Activated CD8-positive, alpha-beta memory T cell treated with anti-CD3 and anti-CD28 coated beads, Interleukin-2, amount 50 U/mL, for 1 hour (primary cell): ENCODE results near the gene NPNT.

ENCODE experiments used
- DNase-seq: peaks from one replicate; pipeline ENCODE4 v3.0.0-alpha.2; 2020; ENCODE audit errors: extremely low read depth

Gene NPNT

DNA sequence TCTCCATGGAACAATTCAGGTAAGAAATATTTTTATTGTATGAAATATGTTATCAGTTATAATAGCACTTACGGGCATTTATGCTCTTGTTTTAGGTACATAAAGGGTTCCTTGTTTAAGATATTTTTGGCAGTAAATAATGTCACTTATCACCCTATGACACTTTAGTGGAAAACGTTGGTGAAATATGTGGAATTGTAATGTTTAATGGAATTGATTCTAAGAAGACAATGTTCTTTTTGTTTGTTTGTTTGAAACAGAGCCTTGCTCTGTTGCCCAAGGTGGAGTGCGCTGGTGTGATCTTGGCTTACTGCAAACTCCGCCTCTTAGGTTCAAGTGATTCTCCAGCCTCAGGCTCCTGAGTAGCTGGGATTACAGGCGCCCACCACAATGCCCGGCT, 17.4 kb downstream of the NPNT start:
- DNase-seq: no peak

GRCh38 chr4:105917171-105917685, 22.0 kb downstream of the NPNT start:
- DNase-seq: no peak

- no peak for DNase-seq
These were observed 26.0 kb downstream of the NPNT start for GRCh38 chr4:105921301-105921700.

DNA sequence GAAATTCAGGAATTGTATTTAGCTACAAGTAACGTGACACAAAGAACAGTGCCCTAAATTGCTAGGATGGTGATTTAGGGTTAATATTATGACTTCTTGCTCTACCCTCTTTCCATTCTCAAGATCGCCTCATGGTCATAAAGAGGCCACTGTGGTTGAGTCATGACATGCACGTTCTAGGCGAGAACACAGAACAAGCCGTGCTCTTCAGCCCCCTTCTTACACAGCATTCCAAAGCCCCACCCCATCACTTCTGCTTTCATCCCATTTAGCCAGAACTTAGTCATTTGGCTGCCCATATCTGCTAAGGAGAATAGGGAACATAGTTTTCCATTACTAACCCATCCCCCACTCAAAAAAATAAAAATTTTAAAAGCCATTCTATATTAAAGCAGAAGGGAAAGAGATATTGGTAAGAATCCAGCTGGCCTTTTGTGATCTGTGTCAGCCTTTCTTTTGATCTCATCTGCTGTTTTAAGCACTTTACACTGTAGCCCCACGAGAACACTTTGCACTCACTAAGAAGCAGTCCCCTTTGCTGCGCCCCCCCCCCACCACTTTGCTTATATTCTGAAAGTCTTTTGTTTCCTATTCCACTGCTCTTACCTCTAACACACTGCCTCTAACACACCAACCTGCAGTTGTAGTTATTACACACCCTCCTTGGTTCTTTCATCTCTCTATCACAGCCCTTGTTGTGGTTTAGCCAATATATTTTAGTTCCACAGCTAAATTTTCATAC, 28.4 kb downstream of the NPNT start:
- no peak for DNase-seq

DNA sequence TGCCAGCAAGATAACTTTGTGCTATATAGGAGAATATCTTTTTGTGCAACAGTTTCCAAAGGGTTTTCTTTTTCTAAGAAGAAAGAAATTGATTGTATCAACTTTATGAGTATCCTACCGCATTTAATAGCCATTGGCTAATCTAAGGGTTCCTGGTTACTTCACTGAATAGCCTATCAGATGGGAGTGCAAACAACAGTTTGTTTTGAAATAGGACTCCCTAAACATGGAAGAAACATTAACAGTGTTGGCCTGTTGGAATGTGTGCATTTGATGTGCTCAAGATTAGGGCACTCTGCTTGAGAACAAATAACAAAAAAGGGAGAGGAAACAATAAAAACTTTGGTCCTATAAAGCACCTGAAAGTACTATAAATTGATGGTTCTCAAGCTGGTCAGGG, 29.1 kb downstream of the NPNT start:
- DNase-seq: no peak

- DNase-seq: no peak
These were observed 35.4 kb downstream of the NPNT start for GRCh38 chr4:105930698-105931097.

DNA sequence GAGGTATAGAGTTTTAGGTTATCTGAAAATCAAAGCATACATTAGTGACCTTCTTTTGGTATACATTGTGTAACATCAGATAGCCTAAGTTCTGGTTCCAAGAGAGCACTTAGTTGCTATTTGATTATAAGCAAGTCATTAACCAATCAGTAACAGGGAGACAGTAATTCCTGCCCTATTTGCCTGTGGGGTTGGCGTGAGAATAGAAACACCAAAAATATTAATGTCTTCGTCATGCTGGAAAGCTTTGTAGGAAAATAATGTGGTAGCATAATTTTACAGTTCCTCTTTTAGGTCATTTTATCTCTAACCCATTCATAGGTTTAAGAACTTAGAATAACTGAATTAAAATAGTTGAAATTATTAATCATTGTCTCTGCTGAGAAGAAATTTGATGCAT, 37.8 kb downstream of the NPNT start:
- DNase-seq: no peak

- DNase-seq: no peak
These were observed 39.1 kb downstream of the NPNT start for GRCh38 chr4:105934386-105934785.

- no peak for DNase-seq
These were observed 41.6 kb downstream of the NPNT start for GRCh38 chr4:105936901-105937300.

- no peak for DNase-seq
These were observed 42.5 kb downstream of the NPNT start for GRCh38 chr4:105937759-105938158.

GRCh38 chr4:105943234-105943633, 48.0 kb downstream of the NPNT start:
- no peak for DNase-seq

DNA sequence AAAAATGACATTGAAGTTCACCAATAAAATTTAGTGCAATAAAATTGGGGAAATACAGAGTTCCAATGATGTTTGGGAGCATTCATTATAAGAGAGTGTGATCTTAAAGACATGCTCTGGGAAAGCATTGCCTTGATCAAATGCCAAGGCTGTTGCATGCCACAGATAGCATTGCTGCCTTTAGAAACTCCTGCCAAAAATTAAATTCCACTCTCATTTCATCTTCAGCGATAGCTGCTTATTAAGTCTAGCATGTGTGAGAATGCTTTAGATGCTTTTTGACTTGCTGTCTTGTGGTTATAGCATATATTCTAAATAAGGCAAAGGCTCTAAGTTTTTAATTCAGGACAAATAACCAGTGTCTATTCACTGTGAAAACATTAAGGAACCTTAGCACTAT, 49.3 kb downstream of the NPNT start:
- DNase-seq: no peak

DNA sequence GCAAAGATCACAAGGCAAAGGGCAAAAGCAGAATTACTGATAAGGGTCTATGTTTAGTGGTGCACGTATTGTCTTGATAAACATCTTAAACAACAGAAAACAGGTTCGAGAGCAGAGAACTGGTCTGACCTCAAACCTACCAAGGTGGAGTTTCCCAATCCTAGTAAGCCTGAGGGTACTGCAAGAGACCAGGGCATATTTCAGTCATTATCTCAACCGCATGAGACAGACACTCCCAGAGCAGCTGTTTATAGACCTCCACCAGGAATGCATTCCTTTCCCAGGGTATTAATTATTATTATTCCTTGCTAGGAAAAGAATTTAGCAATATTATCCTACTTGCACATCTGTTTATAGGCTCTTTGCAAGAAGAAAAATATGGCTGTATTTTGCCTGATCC, 51.5 kb downstream of the NPNT start:
- no peak for DNase-seq

- DNase-seq: no peak
These were observed 55.4 kb downstream of the NPNT start for GRCh38 chr4:105950701-105951100.

GRCh38 chr4:105951198-105951597, 55.9 kb downstream of the NPNT start:
- no peak for DNase-seq

DNA sequence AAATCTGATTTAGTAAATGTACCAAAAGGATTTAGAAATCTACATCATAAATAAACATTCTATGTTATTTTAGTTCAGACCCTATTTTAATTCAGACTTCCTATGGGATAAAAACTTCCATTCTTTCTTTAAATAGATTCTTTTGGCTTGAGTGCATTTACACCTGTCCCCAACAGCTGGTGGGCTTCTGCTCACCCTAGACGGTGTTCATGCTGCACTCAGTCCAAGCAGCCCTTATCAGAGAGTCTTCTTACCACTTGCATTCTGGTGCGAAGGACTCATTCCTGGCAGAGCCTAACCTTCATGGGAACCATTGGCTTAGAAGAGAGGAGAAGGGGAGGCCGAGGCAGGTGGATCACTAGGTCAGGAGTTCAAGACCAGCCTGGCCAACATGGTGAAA, 57.3 kb downstream of the NPNT start:
- no peak for DNase-seq

DNA sequence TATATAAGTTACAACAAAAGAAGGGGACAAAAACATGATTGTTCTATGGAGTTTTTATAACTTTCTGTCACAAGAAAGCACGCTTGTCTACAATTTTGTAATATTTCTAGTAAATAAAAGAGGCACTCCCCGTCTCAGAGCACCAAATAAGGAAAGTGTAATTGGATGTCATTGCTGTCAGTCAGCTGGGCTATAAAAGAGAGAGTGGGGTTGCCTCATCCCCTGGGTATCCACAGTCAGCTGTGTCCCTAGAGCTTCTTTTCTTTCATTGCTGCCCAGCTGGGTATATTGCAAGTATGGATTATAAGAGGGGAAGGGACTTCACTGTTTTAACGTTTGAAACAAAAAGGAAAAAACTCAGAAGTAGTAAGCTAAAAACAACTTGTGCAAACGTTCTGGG, 61.3 kb downstream of the NPNT start:
- DNase-seq: no peak

GRCh38 chr4:105957680-105958079, 62.4 kb downstream of the NPNT start:
- no peak for DNase-seq

- no peak for DNase-seq
These were observed 68.5 kb downstream of the NPNT start for GRCh38 chr4:105963461-105964400.

GRCh38 chr4:105965183-105965800, 70.0 kb downstream of the NPNT start:
- no peak for DNase-seq

DNA sequence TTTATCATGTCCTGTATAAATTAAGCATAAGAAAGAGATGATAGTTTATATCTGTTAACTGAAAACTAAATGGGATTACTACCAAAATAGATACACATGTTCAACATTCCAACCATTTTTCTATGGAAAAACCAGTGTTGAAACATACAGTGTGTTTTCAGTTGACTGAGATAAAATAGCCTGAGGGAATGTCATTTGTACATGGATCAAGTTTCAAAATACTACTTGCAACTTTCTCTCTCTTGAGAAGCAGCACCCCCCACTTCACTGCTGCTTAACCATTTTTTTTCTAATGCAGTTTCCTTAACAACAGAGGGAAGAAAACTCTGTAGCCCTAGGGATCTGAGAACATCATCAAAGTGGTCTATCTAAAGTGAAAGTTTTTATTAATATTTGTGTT, 70.8 kb downstream of the NPNT start:
- no peak for DNase-seq

DNA sequence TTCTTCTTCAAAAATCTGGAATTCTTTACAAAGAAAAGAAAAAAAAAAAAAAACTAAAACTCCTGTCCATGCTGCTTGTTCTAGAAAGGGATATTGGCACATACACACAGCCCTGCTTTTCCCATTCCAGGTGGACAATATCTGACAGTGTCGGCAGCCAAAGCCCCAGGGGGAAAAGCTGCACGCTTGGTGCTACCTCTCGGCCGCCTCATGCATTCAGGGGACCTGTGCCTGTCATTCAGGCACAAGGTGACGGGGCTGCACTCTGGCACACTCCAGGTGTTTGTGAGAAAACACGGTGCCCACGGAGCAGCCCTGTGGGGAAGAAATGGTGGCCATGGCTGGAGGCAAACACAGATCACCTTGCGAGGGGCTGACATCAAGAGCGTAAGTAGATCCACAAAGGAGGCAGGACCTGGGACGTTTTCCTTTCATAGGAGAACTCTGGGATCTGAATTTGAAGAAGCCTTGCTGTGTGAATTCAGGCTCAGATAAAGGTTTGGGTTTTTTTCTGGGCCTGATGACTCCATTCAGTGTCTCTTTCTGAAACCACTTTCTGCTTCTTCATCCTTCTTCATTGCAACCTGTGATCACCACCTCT, 71.9 kb downstream of the NPNT start:
- DNase-seq: no peak
